DND-41 (cell line): Measurements from ENCODE around the gene ANKRD36.
"Not testable (repeated sequence)": the region's sequence is repeated elsewhere in the genome, so short reads cannot be mapped to it uniquely, and the experiment has no call there.

ENCODE experiments used
- ATAC-seq: fragments of 200-7000 bp; cut with Tn5 transposase; 3 replicates; pipeline ENCODE4 v1.9.1; 2021; ENCODE audit warnings: low read depth; ENCODE audit not compliant: insufficient read depth
- DNase-seq: peaks from one replicate; pipeline ENCODE4 v3.0.0-alpha.2; 2020
- H2AFZ ChIP-seq: 2 replicates; pipeline ENCODE4 v1.6.0; 2012; ENCODE audit warnings: low read depth, low read length
- H3K27ac ChIP-seq: 2 replicates; pipeline ENCODE4 v1.5.1; 2012; ENCODE audit warnings: low read length, inconsistent platforms
- H3K27me3 ChIP-seq: fragments of 200-600 bp; sonication (generic); 2 replicates; pipeline ENCODE4 v1.6.0; 2012; ENCODE audit warnings: low read length, mild to moderate bottlenecking, inconsistent platforms; ENCODE audit not compliant: insufficient read depth, poor library complexity
- H3K36me3 ChIP-seq: 2 replicates; pipeline ENCODE4 v1.5.1; 2012; ENCODE audit warnings: low read length, inconsistent platforms; ENCODE audit not compliant: insufficient read depth
- H3K4me1 ChIP-seq: 2 replicates; pipeline ENCODE4 v1.5.1; 2012; ENCODE audit warnings: mild to moderate bottlenecking, low read length; ENCODE audit not compliant: insufficient read depth
- H3K4me2 ChIP-seq: 2 replicates; pipeline ENCODE4 v1.6.0; 2012; ENCODE audit warnings: mild to moderate bottlenecking, moderate library complexity, low read length, inconsistent platforms; ENCODE audit not compliant: insufficient read depth
- H3K4me3 ChIP-seq, 2 experiments: fragments of 200-600 bp in 1 of 2; shearing (Covaris generic) in 1 of 2; 2 replicates each; pipeline ENCODE4 v1.5.1; 2012 to 2016; ENCODE audit warnings: inconsistent platforms in 2 of 2, low read length in 2 of 2, mild to moderate bottlenecking in 2 of 2, low read depth in 1 of 2, moderate library complexity in 1 of 2
- H3K79me2 ChIP-seq: 2 replicates; pipeline ENCODE4 v1.6.0; 2012; ENCODE audit warnings: low read length, inconsistent platforms; ENCODE audit not compliant: insufficient read depth
- H3K9ac ChIP-seq: 2 replicates; pipeline ENCODE4 v1.6.0; 2012; ENCODE audit warnings: low read depth, mild to moderate bottlenecking, inconsistent platforms, low read length, moderate library complexity
- H3K9me3 ChIP-seq: 2 replicates; pipeline ENCODE4 v1.5.1; 2012; ENCODE audit warnings: low read length, moderate library complexity, mild to moderate bottlenecking, inconsistent platforms; ENCODE audit not compliant: insufficient read depth, severe bottlenecking
- H4K20me1 ChIP-seq: 2 replicates; pipeline ENCODE4 v1.6.0; 2012; ENCODE audit warnings: low read length; ENCODE audit not compliant: insufficient read depth

The ANKRD36 gene

GRCh38 chr2:97230848-97231585 lies 118.1 kb downstream of the ANKRD36 start:
- peaks cover 15% of the 10 kb centered on the region for H3K36me3 ChIP-seq
- not testable (repeated sequence) for H4K20me1 ChIP-seq, H3K4me3 ChIP-seq, H3K9ac ChIP-seq, H3K27ac ChIP-seq, ATAC-seq, H3K4me1 ChIP-seq, H3K9me3 ChIP-seq, H2AFZ ChIP-seq, H3K27me3 ChIP-seq, H3K79me2 ChIP-seq, H3K4me2 ChIP-seq, DNase-seq

- H2AFZ ChIP-seq, H3K27ac ChIP-seq, H3K9ac ChIP-seq, H3K4me3 ChIP-seq, ATAC-seq, DNase-seq, H3K4me1 ChIP-seq, H3K4me2 ChIP-seq, H3K9me3 ChIP-seq, H4K20me1 ChIP-seq, H3K27me3 ChIP-seq, H3K79me2 ChIP-seq: not testable (repeated sequence)
- H3K36me3 ChIP-seq, result peaks cover 14% of the 10 kb centered on the region
Measured at GRCh38 chr2:97232981-97233380, 120.0 kb downstream of the ANKRD36 start.

GRCh38 chr2:97233660-97234295 lies 120.8 kb downstream of the ANKRD36 start:
- H3K4me1 ChIP-seq, H3K27me3 ChIP-seq, ATAC-seq, H4K20me1 ChIP-seq, H2AFZ ChIP-seq, H3K9me3 ChIP-seq, H3K4me2 ChIP-seq, DNase-seq, H3K9ac ChIP-seq, H3K79me2 ChIP-seq, H3K27ac ChIP-seq, H3K4me3 ChIP-seq: not testable (repeated sequence)
- H3K36me3 ChIP-seq, result peaks cover 14% of the 10 kb centered on the region

GRCh38 chr2:97261192-97261591 lies 148.2 kb downstream of the ANKRD36 start:
- H3K4me1 ChIP-seq, H3K27ac ChIP-seq, H3K27me3 ChIP-seq, H3K4me3 ChIP-seq, H3K36me3 ChIP-seq, H3K9me3 ChIP-seq, H3K4me2 ChIP-seq, H2AFZ ChIP-seq, DNase-seq, H3K79me2 ChIP-seq, ATAC-seq, H4K20me1 ChIP-seq, H3K9ac ChIP-seq: not testable (repeated sequence)

GRCh38 chr2:97266449-97266848 lies 153.5 kb downstream of the ANKRD36 start:
- not testable (repeated sequence) for H3K27me3 ChIP-seq, H3K4me2 ChIP-seq, H2AFZ ChIP-seq, H3K79me2 ChIP-seq, H3K36me3 ChIP-seq, H3K4me3 ChIP-seq, H3K4me1 ChIP-seq, DNase-seq, H3K27ac ChIP-seq, ATAC-seq, H3K9me3 ChIP-seq, H3K9ac ChIP-seq, H4K20me1 ChIP-seq
